Endothelial cell of umbilical vein (primary cell): ENCODE results near the gene SURF1. TPM values are rescaled to one million over a fixed set of nuclear protein-coding genes. Genes with fewer than 3 reads are reported as not detected.

Experiments
- Bru-seq: library from RNA; stranded (reverse); fragments of 400-500 nt; gene quantifications from one replicate; lab custom pipeline; 2021; lab: Mats Ljungman, UMichigan
- BruChase-seq, 2 experiments: library from RNA; stranded (reverse); fragments of 400-500 nt; gene quantifications; one replicate each; lab custom pipeline; 2021; lab: Mats Ljungman, UMichigan
- BruUV-seq: library from RNA; stranded (reverse); fragments of 400-500 nt; replicated peaks from 2 replicates; lab custom pipeline; 2021; lab: Mats Ljungman, UMichigan
- CTCF ChIA-PET: fragments of 300-600, 350-600 bp; sonication (Branson Sonifier 250); formaldehyde crosslinking; loops from one replicate; lab custom pipeline; 2021; ENCODE audit warnings: antibody characterized with exemption, inconsistent platforms; lab: Charles Lee
- POLR2A ChIA-PET: fragments of 300-600, 350-600 bp; sonication (Branson Sonifier 250); formaldehyde crosslinking; loops from one replicate; lab custom pipeline; 2021; ENCODE audit warnings: antibody characterized with exemption, inconsistent platforms; lab: Charles Lee
- DNase-seq: peaks from one replicate; pipeline ENCODE4 v3.0.0-alpha.2; 2011; ENCODE audit warnings: low read depth, low spot score
- FAIRE-seq: peaks from 2 replicates; lab custom pipeline; 2011; peaks lifted over from hg19 to GRCh38; lab: Jason Lieb, UNC
- H2AFZ ChIP-seq: 2 replicates; pipeline ENCODE4 v1.6.0; 2012; ENCODE audit warnings: low read depth, low read length, control low read depth, inconsistent platforms
- H3K27ac ChIP-seq: 2 replicates; pipeline ENCODE4 v1.5.1; 2011; ENCODE audit warnings: low read depth, mild to moderate bottlenecking, control low read depth, low read length, moderate library complexity; ENCODE audit not compliant: insufficient read depth
- H3K27me3 ChIP-seq, 2 experiments: 2 replicates each; pipeline versions ENCODE4 v1.6.0 to v1.6.1; 2011; ENCODE audit warnings: low read length in 2 of 2, mixed read lengths in 1 of 2; ENCODE audit not compliant: control insufficient read depth in 2 of 2, insufficient read depth in 2 of 2
- H3K36me3 ChIP-seq, 2 experiments: 2 replicates in 1 of 2; 3 replicates in 1 of 2; pipeline ENCODE4 v1.5.1; 2011; ENCODE audit warnings: low read length in 2 of 2, mild to moderate bottlenecking in 1 of 2, moderate library complexity in 1 of 2; ENCODE audit not compliant: control insufficient read depth in 2 of 2, insufficient read depth in 2 of 2; ENCODE audit errors: extremely low read depth in 1 of 2
- H3K4me1 ChIP-seq: 3 replicates; pipeline ENCODE4 v1.5.1; 2011; ENCODE audit warnings: mild to moderate bottlenecking, low read length; ENCODE audit not compliant: control insufficient read depth, insufficient read depth; ENCODE audit errors: extremely low read depth
- H3K4me2 ChIP-seq: 2 replicates; pipeline ENCODE4 v1.6.1; 2011; ENCODE audit warnings: low read length, control low read depth, mixed read lengths; ENCODE audit not compliant: insufficient read depth
- H3K4me3 ChIP-seq, 3 experiments: fragments of 200-600 bp in 1 of 3; sonication (generic), shearing (Covaris generic) in 1 of 3; replicated peaks in 1 of 3; 2 replicates each; pipeline ENCODE4 v1.5.1; 2011 to 2016; ENCODE audit warnings: control low read depth in 3 of 3, low read length in 3 of 3, mild to moderate bottlenecking in 2 of 3, inconsistent platforms in 1 of 3, low read depth in 1 of 3, moderate library complexity in 1 of 3; ENCODE audit not compliant: insufficient read depth in 1 of 3
- H3K79me2 ChIP-seq: 2 replicates; pipeline ENCODE4 v1.6.0; 2012; ENCODE audit warnings: low read length, inconsistent platforms; ENCODE audit not compliant: control insufficient read depth, insufficient read depth
- H3K9ac ChIP-seq: replicated peaks from 2 replicates; pipeline ENCODE3; 2011; ENCODE audit warnings: low read length, control low read depth; ENCODE audit not compliant: insufficient read depth; ENCODE audit errors: extremely low read depth
- H3K9me1 ChIP-seq: replicated peaks from 3 replicates; pipeline ENCODE4 v1.6.0; 2011; ENCODE audit warnings: mild to moderate bottlenecking, low read length; ENCODE audit not compliant: control insufficient read depth, insufficient read depth; ENCODE audit errors: extremely low read depth
- H3K9me3 ChIP-seq: replicated peaks from 2 replicates; pipeline ENCODE4 v1.5.1; 2012; ENCODE audit warnings: low read length, inconsistent platforms; ENCODE audit not compliant: control insufficient read depth, insufficient read depth
- H4K20me1 ChIP-seq: replicated peaks from 2 replicates; pipeline ENCODE3; 2011; ENCODE audit warnings: mild to moderate bottlenecking, low read length; ENCODE audit not compliant: control insufficient read depth, insufficient read depth; ENCODE audit errors: extremely low read depth
- JUN ChIP-seq: IDR thresholded peaks from 2 replicates; pipeline ENCODE4 v1.6.1; 2011; ENCODE audit warnings: borderline replicate concordance, low read depth; ENCODE audit not compliant: insufficient read length, insufficient read depth
- POLR2A ChIP-seq: IDR thresholded peaks from 2 replicates; pipeline ENCODE4 v1.6.1; 2012; ENCODE audit warnings: low read depth, mild to moderate bottlenecking, control low read depth, low read length
- POLR2AphosphoS5 ChIP-seq: IDR thresholded peaks from 2 replicates; pipeline ENCODE4 v1.6.1; 2012; ENCODE audit warnings: low read depth, mild to moderate bottlenecking, control low read depth, low read length, moderate library complexity; ENCODE audit not compliant: insufficient read depth
- dilution Hi-C: fragments of 300-500 bp; cut with MboI; formaldehyde crosslinking; loops from one replicate; pipeline ENCODE4 v1.15.0; 2019; ENCODE audit warnings: low sequenced_read_pairs; ENCODE audit not compliant: extremely low pct_ligation_motif_present
- intact Hi-C: fragments of 100-400 bp; cut with micrococcal nuclease; formaldehyde crosslinking; loops from one replicate; pipeline ENCODE4 v1.10.0; 2022
- long read RNA-seq: library from polyadenylated mRNA; stranded (forward); transcript quantifications from one replicate; pipeline ENCODE4 v2.0.0, GENCODE V29; 2021
- polyA minus RNA-seq, 3 experiments: library from RNA; depleted of rRNA, polyadenylated mRNA; stranded (reverse); fragments of >200 nt; gene quantifications; 1 replicate in 1 of 3; 2 replicates in 2 of 3; pipeline ENCODE4 v1.2.3, GENCODE V29; 2011
- polyA plus RNA-seq, 4 experiments: library from polyadenylated mRNA; depleted of rRNA in 3 of 4; stranded (reverse) in 3 of 4; unstranded in 1 of 4; fragments of >200 nt; gene quantifications; 2 replicates each; pipeline versions ENCODE4 v1.2.1 to v1.2.3, GENCODE V29; 2011 to 2012; ENCODE audit warnings: missing spikeins in 1 of 4
- total RNA-seq: library from RNA; stranded (reverse); gene quantifications from 2 replicates; pipeline ENCODE4 v1.2.3, GENCODE V29; 2021

Gene SURF1
- total RNA-seq: 12.0 and 22.8 TPM in 2 replicates
- 26.6 and 27.1 TPM in 2 replicates for polyA plus RNA-seq
- polyA plus RNA-seq (2011; cell fraction: cytosol; rRNA removed): 31.7 and 33.2 TPM in 2 replicates
- polyA plus RNA-seq (2011; cell fraction: nucleus; rRNA removed): 28.7 and 35.7 TPM in 2 replicates
- 21.8 and 26.2 TPM in 2 replicates for polyA plus RNA-seq (2012)
- polyA minus RNA-seq: 9.0 and 15.0 TPM in 2 replicates
- 17.5 TPM for polyA minus RNA-seq (2011; cell fraction: cytosol; rRNA and poly(A)+ RNA removed)
- polyA minus RNA-seq (2011; cell fraction: nucleus; rRNA and poly(A)+ RNA removed): 2.4 and 4.2 TPM in 2 replicates
- Bru-seq, nascent RNA: percentile 48 among the genes with signal in this experiment
- percentile 52 among the genes with signal in this experiment for BruChase-seq, experiment 1, labeled RNA remaining after a 6-hour chase
- BruChase-seq, experiment 2, labeled RNA remaining after a 2-hour chase: percentile 47 among the genes with signal in this experiment
- long read RNA-seq, transcript SURF1-201 (9 exons, 1,093 nt): major isoform, 36 of 47 reads
- long read RNA-seq, partial matches to known transcripts: 3 of 47 reads
- long read RNA-seq, other reads (novel, unspliced or antisense): 7 of 47 reads

- Histone ChIP-seq H3K9me1 (no peaks in the 10 kb centered on the region), H3K79me2 (no peaks in the 10 kb centered on the region), H3K9me3 (no peaks in the 10 kb centered on the region), H3K36me3 (peaks cover 6 to 25% of the 10 kb centered on the region in 2 experiments), H3K4me1 (peaks cover 10% of the 10 kb centered on the region), H3K9ac (peak within 1 kb of the TSS; percentile 78), H3K4me3 (peak within 1 kb of the TSS; percentile 62 to 78 (median 77)), H3K27ac (peak within 1 kb of the TSS; percentile 60), H4K20me1 (no peaks in the 10 kb centered on the region), H3K4me2 (peak within 1 kb of the TSS; percentile 72), H2AFZ (peak within 1 kb of the TSS; percentile 45), H3K27me3 (no peaks in the 10 kb centered on the region)
- ChIA-PET CTCF (interaction anchor here (1.0 to 1.4 kb wide), 8 partner anchors 14 to 171 kb away, joined by 3 to 7 read pairs (median 5); no protein-coding TSS in a partner anchor), POLR2A (interaction anchor here (1.5 kb wide), 1 partner anchor 8 kb away, joined by 10 read pairs; the partner anchor contains the start of genes MED22 and RPL7A)
- dilution Hi-C loops (no loop called here), intact Hi-C loops (loop anchor here (1.0 to 2.0 kb wide), 3 partner anchors 19 to 130 kb away; partner anchors contain the start of gene SLC2A6)
- peak; percentile 44 for DNase-seq
- no TSS peak for BruUV-seq
- FAIRE-seq: peak; percentile 59
- TF ChIP-seq POLR2AphosphoS5 (peak; percentile 80), JUN (no peak), POLR2A (peak; percentile 65)
These were observed at the start of gene SURF1, which contains the start of gene SURF2 for GRCh38 chr9:133356391-133357091. TSS of gene SURF1 (minus strand) at chr9:133356487. CDS start at chr9:133356453, 34 bp downstream. TSS of gene SURF2 (plus strand) at chr9:133356550. CDS start at chr9:133356593, 43 bp downstream.
